ENCODE data around the gene MCMBP.
"Not testable (repeated sequence)": the region's sequence is repeated elsewhere in the genome, so short reads cannot be mapped to it uniquely, and the experiment has no call there.

The MCMBP gene

GRCh38 chr10:119872610-119872859 is at the start of gene MCMBP:
TSS of gene MCMBP (minus strand) at chr10:119872843. CDS start at chr10:119872584, 259 bp downstream.
- Histone ChIP-seq H3K9me3 (ENCODE audit: control insufficient read depth in 1 of 2, low read length in 2 of 2) (no peaks in the 10 kb centered on the region), H3K9ac (ENCODE audit: low read depth in 1 of 2, low read length in 2 of 2) (peak within 1 kb of the TSS; percentile 70 to 81), H3K27ac (ENCODE audit: low read depth, low read length) (peak within 1 kb of the TSS; percentile 68), H3K27me3 (ENCODE audit: control insufficient read depth in 1 of 2, insufficient read depth in 2 of 2, low read length in 2 of 2) (no peaks in the 10 kb centered on the region), H3K4me1 (ENCODE audit: control insufficient read depth in 1 of 2, insufficient read depth in 2 of 2, low read length in 2 of 2) (peaks cover 17 to 21% of the 10 kb centered on the region in 2 donors), H3K36me3 (ENCODE audit: control insufficient read depth in 1 of 2, insufficient read depth in 2 of 2, low read length in 2 of 2) (no peaks in the 10 kb centered on the region), H3K4me3 (ENCODE audit: low read depth in 1 of 2, low read length in 2 of 2) (peak within 1 kb of the TSS; percentile 78 to 95)

- no peaks in the 10 kb centered on the region for H3K4me1 ChIP-seq (ENCODE audit: control insufficient read depth in 1 of 2, insufficient read depth in 2 of 2, low read length in 2 of 2)
- no peaks in the 10 kb centered on the region for H3K27me3 ChIP-seq (ENCODE audit: control insufficient read depth in 1 of 2, insufficient read depth in 2 of 2, low read length in 2 of 2)
- H3K9me3 ChIP-seq (ENCODE audit: control insufficient read depth in 1 of 2, low read length in 2 of 2): no peaks in the 10 kb centered on the region
- no peak overlapping the region for H3K4me3 ChIP-seq (ENCODE audit: low read depth in 1 of 2, low read length in 2 of 2)
- H3K27ac ChIP-seq (ENCODE audit: low read depth, low read length): no peak overlapping the region
- peaks cover 40 to 67% of the 10 kb centered on the region in 2 donors for H3K36me3 ChIP-seq (ENCODE audit: control insufficient read depth in 1 of 2, insufficient read depth in 2 of 2, low read length in 2 of 2)
- H3K9ac ChIP-seq (ENCODE audit: low read depth in 1 of 2, low read length in 2 of 2): no peak overlapping the region
Measured at GRCh38 chr10:119919826-119920225, 47.2 kb upstream of the MCMBP start.

- peaks cover 46 to 71% of the 10 kb centered on the region in 2 donors for H3K36me3 ChIP-seq (ENCODE audit: control insufficient read depth in 1 of 2, insufficient read depth in 2 of 2, low read length in 2 of 2)
Measured at GRCh38 chr10:119919271-119919670, 46.6 kb upstream of the MCMBP start.

GRCh38 chr10:119917777-119918176 is 45.1 kb upstream of the MCMBP start:
- H3K27ac ChIP-seq (ENCODE audit: low read depth, low read length): no peak overlapping the region
- no peaks in the 10 kb centered on the region for H3K9me3 ChIP-seq (ENCODE audit: control insufficient read depth in 1 of 2, low read length in 2 of 2)
- no peak overlapping the region for H3K9ac ChIP-seq (ENCODE audit: low read depth in 1 of 2, low read length in 2 of 2)
- H3K4me1 ChIP-seq (ENCODE audit: control insufficient read depth in 1 of 2, insufficient read depth in 2 of 2, low read length in 2 of 2): no peaks in the 10 kb centered on the region
- no peaks in the 10 kb centered on the region for H3K27me3 ChIP-seq (ENCODE audit: control insufficient read depth in 1 of 2, insufficient read depth in 2 of 2, low read length in 2 of 2)
- no peak overlapping the region for H3K4me3 ChIP-seq (ENCODE audit: low read depth in 1 of 2, low read length in 2 of 2)
- peaks cover 46 to 75% of the 10 kb centered on the region in 2 donors for H3K36me3 ChIP-seq (ENCODE audit: control insufficient read depth in 1 of 2, insufficient read depth in 2 of 2, low read length in 2 of 2)

More at GRCh38 chr10:119919271-119919670, 46.6 kb upstream of the MCMBP start:
- Histone ChIP-seq H3K27ac (ENCODE audit: low read depth, low read length) (no peak overlapping the region), H3K4me3 (ENCODE audit: low read depth in 1 of 2, low read length in 2 of 2) (no peak overlapping the region), H3K9me3 (ENCODE audit: control insufficient read depth in 1 of 2, low read length in 2 of 2) (no peaks in the 10 kb centered on the region), H3K9ac (ENCODE audit: low read depth in 1 of 2, low read length in 2 of 2) (no peak overlapping the region), H3K27me3 (ENCODE audit: control insufficient read depth in 1 of 2, insufficient read depth in 2 of 2, low read length in 2 of 2) (no peaks in the 10 kb centered on the region), H3K4me1 (ENCODE audit: control insufficient read depth in 1 of 2, insufficient read depth in 2 of 2, low read length in 2 of 2) (no peaks in the 10 kb centered on the region)

GRCh38 chr10:119910689-119911088 is 38.0 kb upstream of the MCMBP start:
- H3K27me3 ChIP-seq (ENCODE audit: control insufficient read depth in 1 of 2, insufficient read depth in 2 of 2, low read length in 2 of 2): no peaks in the 10 kb centered on the region
- no peaks in the 10 kb centered on the region for H3K9me3 ChIP-seq (ENCODE audit: control insufficient read depth in 1 of 2, low read length in 2 of 2)
- H3K27ac ChIP-seq (ENCODE audit: low read depth, low read length): no peak overlapping the region
- no peak overlapping the region for H3K4me3 ChIP-seq (ENCODE audit: low read depth in 1 of 2, low read length in 2 of 2)
- H3K4me1 ChIP-seq (ENCODE audit: control insufficient read depth in 1 of 2, insufficient read depth in 2 of 2, low read length in 2 of 2): no peaks in the 10 kb centered on the region
- H3K36me3 ChIP-seq (ENCODE audit: control insufficient read depth in 1 of 2, insufficient read depth in 2 of 2, low read length in 2 of 2): peaks cover 12 to 67% of the 10 kb centered on the region in 2 donors
- H3K9ac ChIP-seq (ENCODE audit: low read depth in 1 of 2, low read length in 2 of 2): no peak overlapping the region

- Histone ChIP-seq H3K9me3 (ENCODE audit: control insufficient read depth in 1 of 2, low read length in 2 of 2) (no peaks in the 10 kb centered on the region), H3K27me3 (ENCODE audit: control insufficient read depth in 1 of 2, insufficient read depth in 2 of 2, low read length in 2 of 2) (no peaks in the 10 kb centered on the region), H3K4me1 (ENCODE audit: control insufficient read depth in 1 of 2, insufficient read depth in 2 of 2, low read length in 2 of 2) (no peaks in the 10 kb centered on the region), H3K4me3 (ENCODE audit: low read depth in 1 of 2, low read length in 2 of 2) (no peak overlapping the region), H3K36me3 (ENCODE audit: control insufficient read depth in 1 of 2, insufficient read depth in 2 of 2, low read length in 2 of 2) (peaks cover 11 to 69% of the 10 kb centered on the region in 2 donors), H3K27ac (ENCODE audit: low read depth, low read length) (no peak overlapping the region), H3K9ac (ENCODE audit: low read depth in 1 of 2, low read length in 2 of 2) (no peak overlapping the region)
Measured at GRCh38 chr10:119908166-119908565, 35.5 kb upstream of the MCMBP start.

GRCh38 chr10:119907695-119908094 is 35.1 kb upstream of the MCMBP start:
- not testable (repeated sequence) for H3K27ac ChIP-seq (ENCODE audit: low read depth, low read length); H3K4me1 ChIP-seq (ENCODE audit: control insufficient read depth in 1 of 2, insufficient read depth in 2 of 2, low read length in 2 of 2); H3K27me3 ChIP-seq (ENCODE audit: control insufficient read depth in 1 of 2, insufficient read depth in 2 of 2, low read length in 2 of 2); H3K4me3 ChIP-seq (ENCODE audit: low read depth in 1 of 2, low read length in 2 of 2); H3K9me3 ChIP-seq (ENCODE audit: control insufficient read depth in 1 of 2, low read length in 2 of 2); H3K9ac ChIP-seq (ENCODE audit: low read depth in 1 of 2, low read length in 2 of 2)
- H3K36me3 ChIP-seq (ENCODE audit: control insufficient read depth in 1 of 2, insufficient read depth in 2 of 2, low read length in 2 of 2): peaks cover 14 to 69% of the 10 kb centered on the region in 2 donors

GRCh38 chr10:119903946-119904666 is 31.5 kb upstream of the MCMBP start:
- Histone ChIP-seq H3K36me3 (ENCODE audit: control insufficient read depth in 1 of 2, insufficient read depth in 2 of 2, low read length in 2 of 2) (peaks cover 17 to 56% of the 10 kb centered on the region in 2 donors), H3K9ac (ENCODE audit: low read depth in 1 of 2, low read length in 2 of 2) (no peak overlapping the region), H3K9me3 (ENCODE audit: control insufficient read depth in 1 of 2, low read length in 2 of 2) (no peaks in the 10 kb centered on the region), H3K4me3 (ENCODE audit: low read depth in 1 of 2, low read length in 2 of 2) (no peak overlapping the region), H3K4me1 (ENCODE audit: control insufficient read depth in 1 of 2, insufficient read depth in 2 of 2, low read length in 2 of 2) (no peaks in the 10 kb centered on the region), H3K27me3 (ENCODE audit: control insufficient read depth in 1 of 2, insufficient read depth in 2 of 2, low read length in 2 of 2) (no peaks in the 10 kb centered on the region), H3K27ac (ENCODE audit: low read depth, low read length) (no peak overlapping the region)

- H3K27ac ChIP-seq (ENCODE audit: low read depth, low read length): no peak overlapping the region
- H3K9me3 ChIP-seq (ENCODE audit: control insufficient read depth in 1 of 2, low read length in 2 of 2): no peaks in the 10 kb centered on the region
- H3K4me3 ChIP-seq (ENCODE audit: low read depth in 1 of 2, low read length in 2 of 2): no peak overlapping the region
- H3K4me1 ChIP-seq (ENCODE audit: control insufficient read depth in 1 of 2, insufficient read depth in 2 of 2, low read length in 2 of 2): peaks cover 33 to 35% of the 10 kb centered on the region in 2 donors
- no peak overlapping the region for H3K9ac ChIP-seq (ENCODE audit: low read depth in 1 of 2, low read length in 2 of 2)
- no peaks in the 10 kb centered on the region for H3K27me3 ChIP-seq (ENCODE audit: control insufficient read depth in 1 of 2, insufficient read depth in 2 of 2, low read length in 2 of 2)
- peaks cover 15 to 29% of the 10 kb centered on the region in 2 donors for H3K36me3 ChIP-seq (ENCODE audit: control insufficient read depth in 1 of 2, insufficient read depth in 2 of 2, low read length in 2 of 2)
Measured at GRCh38 chr10:119898577-119898976, 25.9 kb upstream of the MCMBP start.

GRCh38 chr10:119896937-119897770 is 24.5 kb upstream of the MCMBP start:
- Histone ChIP-seq H3K9ac (ENCODE audit: low read depth in 1 of 2, low read length in 2 of 2) (peak overlapping the region in 1 of 2 donors; percentile 1), H3K4me1 (ENCODE audit: control insufficient read depth in 1 of 2, insufficient read depth in 2 of 2, low read length in 2 of 2) (peaks cover 33 to 41% of the 10 kb centered on the region in 2 donors), H3K9me3 (ENCODE audit: control insufficient read depth in 1 of 2, low read length in 2 of 2) (no peaks in the 10 kb centered on the region), H3K27ac (ENCODE audit: low read depth, low read length) (no peak overlapping the region), H3K36me3 (ENCODE audit: control insufficient read depth in 1 of 2, insufficient read depth in 2 of 2, low read length in 2 of 2) (peaks cover 8 to 18% of the 10 kb centered on the region in 2 donors), H3K4me3 (ENCODE audit: low read depth in 1 of 2, low read length in 2 of 2) (no peak overlapping the region), H3K27me3 (ENCODE audit: control insufficient read depth in 1 of 2, insufficient read depth in 2 of 2, low read length in 2 of 2) (no peaks in the 10 kb centered on the region)
